SK-N-MC (cell line): ENCODE data around the gene SLCO3A1.

Experiments used
- EZH2 ChIP-seq: fragments of 200-600 bp; sonication (generic); IDR thresholded peaks from one replicate; pipeline ENCODE4 v1.6.1; 2017; ENCODE audit warnings: antibody characterized with exemption
- FOXP2 ChIP-seq: optimal IDR thresholded peaks from 2 replicates; pipeline ENCODE3; 2011; ENCODE audit warnings: mild to moderate bottlenecking, moderate library complexity; ENCODE audit not compliant: insufficient read depth; ENCODE audit errors: extremely low read length, control extremely low read depth
- POLR2AphosphoS5 ChIP-seq: IDR thresholded peaks from 2 replicates; pipeline ENCODE4 v1.6.1; 2012; ENCODE audit warnings: mild to moderate bottlenecking, low read depth, low read length, borderline replicate concordance

DNA sequence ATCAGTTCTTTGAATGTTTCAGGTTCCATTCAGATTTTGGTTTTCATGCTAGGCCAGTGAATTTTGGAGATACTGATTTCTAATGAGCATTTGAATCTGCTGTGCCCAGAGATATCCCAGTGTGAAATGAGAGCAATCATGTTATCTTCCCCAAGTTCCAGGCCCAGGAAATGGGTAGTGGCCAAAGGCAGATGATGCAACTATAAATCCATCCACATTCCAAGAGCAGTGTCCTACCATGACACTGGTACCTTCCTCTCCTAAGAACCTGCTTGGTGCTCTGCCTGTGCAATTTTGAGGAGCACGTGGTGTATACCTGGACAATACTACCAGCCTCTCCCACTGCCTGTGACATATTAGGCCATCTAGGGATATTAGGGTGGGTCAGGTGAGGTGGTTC lies 186.8 kb downstream of the SLCO3A1 start:
- TF ChIP-seq EZH2 (no peak), POLR2AphosphoS5 (no peak), FOXP2 (no peak)
